Erythroblast (primary cell): ENCODE results near the gene FAM131B.

Experiments used
- DNase-seq, 2 experiments: peaks; one replicate each; lab custom pipeline; 2025; lab: John Stamatoyannopoulos, UW
- GATA1 ChIP-seq: IDR thresholded peaks from 2 replicates; pipeline ENCODE4 v1.6.1; 2011; ENCODE audit warnings: low read depth, mild to moderate bottlenecking, control low read depth, low read length, moderate library complexity
- POLR2A ChIP-seq: IDR thresholded peaks from 2 replicates; pipeline ENCODE4 v1.6.1; 2011; ENCODE audit warnings: mild to moderate bottlenecking, low read length

The FAM131B gene

GRCh38 chr7:143390104-143390772, 27.7 kb upstream of the FAM131B start:
- TF ChIP-seq POLR2A = no peak
- no peak for DNase-seq

- no peak for TF ChIP-seq POLR2A
- TF ChIP-seq GATA1 = no peak
- DNase-seq = no peak
Observed at GRCh38 chr7:143389316-143390103, 27.0 kb upstream of the FAM131B start.

GRCh38 chr7:143388491-143389101, 26.1 kb upstream of the FAM131B start:
- no peak for DNase-seq
- TF ChIP-seq GATA1 = no peak
- no peak for TF ChIP-seq POLR2A

GRCh38 chr7:143388051-143388450, 25.5 kb upstream of the FAM131B start:
- no peak for DNase-seq
- TF ChIP-seq POLR2A = no peak
- no peak for TF ChIP-seq GATA1

- TF ChIP-seq POLR2A = no peak
- no peak for TF ChIP-seq GATA1
- DNase-seq = no peak
Observed at GRCh38 chr7:143387156-143387975, 24.9 kb upstream of the FAM131B start.

- DNase-seq = no peak
- TF ChIP-seq GATA1 = no peak
- no peak for TF ChIP-seq POLR2A
Observed at GRCh38 chr7:143385891-143386781, 23.6 kb upstream of the FAM131B start.

- TF ChIP-seq GATA1 = no peak
- no peak for TF ChIP-seq POLR2A
- DNase-seq = no peak
Observed at GRCh38 chr7:143384661-143385631, 22.4 kb upstream of the FAM131B start.

- DNase-seq = no peak
Observed at GRCh38 chr7:143384148-143384547, 21.6 kb upstream of the FAM131B start.

GRCh38 chr7:143383642-143383957, 21.1 kb upstream of the FAM131B start:
- no peak for DNase-seq
- no peak for TF ChIP-seq POLR2A
- TF ChIP-seq GATA1 = no peak

More at GRCh38 chr7:143384148-143384547, 21.6 kb upstream of the FAM131B start:
- no peak for TF ChIP-seq POLR2A
- no peak for TF ChIP-seq GATA1

GRCh38 chr7:143382791-143383641, 20.5 kb upstream of the FAM131B start:
- DNase-seq = no peak
- no peak for TF ChIP-seq POLR2A
- no peak for TF ChIP-seq GATA1

GRCh38 chr7:143382126-143382790, 19.7 kb upstream of the FAM131B start:
- DNase-seq = no peak
- no peak for TF ChIP-seq POLR2A
- TF ChIP-seq GATA1 = no peak
